GM21390 (cell line): ENCODE results near the gene HIP1R.
A peak's percentile ranks its signal among the peaks of the same experiment; 100 is the strongest.

Experiments used
- ATAC-seq: cut with Tn5 transposase; IDR thresholded peaks from one replicate; pipeline ENCODE4 v1.9.1; 2021; ENCODE audit not compliant: unreplicated experiment

HIP1R gene

GRCh38 chr12:122827258-122827657, 8.0 kb upstream of the HIP1R start:
- ATAC-seq: no peak

GRCh38 chr12:122830517-122831214, 4.6 kb upstream of the HIP1R start:
- no peak for ATAC-seq

- ATAC-seq: no peak
These were observed 945 bp upstream of the HIP1R start for GRCh38 chr12:122834104-122834920.

GRCh38 chr12:122835750-122836026, 431 bp downstream of the HIP1R start:
- ATAC-seq: peak; percentile 53

- ATAC-seq: no peak
These were observed 1.0 kb downstream of the HIP1R start for GRCh38 chr12:122836027-122836921.

- no peak for ATAC-seq
These were observed 2.3 kb downstream of the HIP1R start for GRCh38 chr12:122837306-122838265.

- no peak for ATAC-seq
These were observed 3.6 kb downstream of the HIP1R start for GRCh38 chr12:122838841-122839240.

GRCh38 chr12:122839907-122840554, 4.8 kb downstream of the HIP1R start:
- no peak for ATAC-seq

- no peak for ATAC-seq
These were observed 5.6 kb downstream of the HIP1R start for GRCh38 chr12:122840580-122841513.

- no peak for ATAC-seq
These were observed 6.5 kb downstream of the HIP1R start for GRCh38 chr12:122841544-122842321.

GRCh38 chr12:122842505-122843405, 7.5 kb downstream of the HIP1R start:
- ATAC-seq: no peak

GRCh38 chr12:122843455-122843854, 8.2 kb downstream of the HIP1R start:
- ATAC-seq: no peak

- no peak for ATAC-seq
These were observed 9.2 kb downstream of the HIP1R start for GRCh38 chr12:122844366-122844971.

GRCh38 chr12:122845041-122845864, 10.0 kb downstream of the HIP1R start:
- no peak for ATAC-seq

- no peak for ATAC-seq
These were observed 10.8 kb downstream of the HIP1R start for GRCh38 chr12:122845865-122846621.
